HCT116 (cell line): ENCODE data around the gene FOXC2. TPM values are rescaled to one million over a fixed set of nuclear protein-coding genes. Genes with fewer than 3 reads are reported as not detected.

Experiments used
- ATAC-seq: fragments of 200-7000 bp; cut with Tn5 transposase; 2 replicates; pipeline ENCODE4 v1.9.1; 2020; ENCODE audit warnings: mild to moderate bottlenecking, moderate library complexity
- BruUV-seq: library from RNA; stranded (reverse); fragments of 400-500 nt; replicated peaks from 2 replicates; lab custom pipeline; 2021; lab: Mats Ljungman, UMichigan
- CTCF ChIA-PET: fragments of 300-600 bp; sonication (Branson Sonifier 250); formaldehyde crosslinking; loops from one replicate; lab custom pipeline; 2021; ENCODE audit warnings: antibody characterized with exemption; lab: Charles Lee
- POLR2A ChIA-PET: fragments of 300-600, 350-600 bp; sonication (Branson Sonifier 250); formaldehyde crosslinking; loops from one replicate; lab custom pipeline; 2021; ENCODE audit warnings: antibody characterized with exemption; lab: Charles Lee
- RAD21 ChIA-PET, 2 experiments: fragments of 300-600 bp; sonication (Branson Sonifier 250); formaldehyde crosslinking; loops; one replicate each; lab custom pipeline; 2023; ENCODE audit warnings: low total read pairs in 2 of 2; ENCODE audit not compliant: uncharacterized antibody in 2 of 2, unreplicated experiment in 2 of 2, low non-redundant PET in 1 of 2; lab: Charles Lee
- DNase-seq: peaks from one replicate; pipeline ENCODE4 v3.0.0-alpha.2; 2010; ENCODE audit warnings: low read depth, low spot score
- H2AFZ ChIP-seq: fragments of 200-600 bp; shearing (Covaris generic), sonication (generic); 2 replicates; pipeline ENCODE4 v1.6.1; 2017; ENCODE audit warnings: low read depth, mixed run types, mixed read lengths, antibody characterized with exemption, low read length; ENCODE audit not compliant: poor library complexity, severe bottlenecking
- H3K27ac ChIP-seq: 2 replicates; pipeline ENCODE4 v1.5.1; 2012; ENCODE audit warnings: low read depth, low read length
- H3K27me3 ChIP-seq: fragments of 200-600 bp; sonication (generic); 2 replicates; pipeline ENCODE4 v1.6.1; 2016; ENCODE audit warnings: mixed run types, low read length, mixed read lengths; ENCODE audit not compliant: insufficient read depth
- H3K36me3 ChIP-seq, 2 experiments: fragments of 200-500 bp in 1 of 2; fragments of 200-600 bp in 1 of 2; sonication (Bioruptor generic) in 1 of 2; sonication (generic) in 1 of 2; 2 replicates each; pipeline versions ENCODE4 v1.5.1 to v1.6.1; 2014 to 2016; ENCODE audit warnings: low read length in 2 of 2, inconsistent platforms in 1 of 2, mixed read lengths in 1 of 2, mixed run types in 1 of 2; ENCODE audit not compliant: insufficient read depth in 2 of 2, control insufficient read depth in 1 of 2
- H3K4me1 ChIP-seq, 2 experiments: fragments of 200-600 bp in 1 of 2; sonication (generic) in 1 of 2; 2 replicates each; pipeline versions ENCODE4 v1.5.1 to v1.6.1; 2012 to 2017; ENCODE audit warnings: low read length in 2 of 2, inconsistent platforms in 1 of 2, mild to moderate bottlenecking in 1 of 2, mixed read lengths in 1 of 2, mixed run types in 1 of 2, moderate library complexity in 1 of 2; ENCODE audit not compliant: insufficient read depth in 2 of 2, control insufficient read depth in 1 of 2
- H3K4me2 ChIP-seq: fragments of 200-600 bp; sonication (generic); 2 replicates; pipeline ENCODE4 v1.6.1; 2017; ENCODE audit warnings: mixed run types, low read length, mixed read lengths
- H3K4me3 ChIP-seq, 2 experiments: fragments of 200-600 bp in 1 of 2; sonication (generic) in 1 of 2; replicated peaks in 1 of 2; 2 replicates each; pipeline ENCODE4 v1.5.1; 2011 to 2016; ENCODE audit warnings: low read length in 2 of 2, control low read depth in 1 of 2, low read depth in 1 of 2, mild to moderate bottlenecking in 1 of 2, mixed read lengths in 1 of 2, mixed run types in 1 of 2
- H3K79me2 ChIP-seq: fragments of 200-600 bp; sonication (generic); 2 replicates; pipeline ENCODE4 v1.6.1; 2017; ENCODE audit warnings: mild to moderate bottlenecking, mixed run types, low read length, moderate library complexity, mixed read lengths; ENCODE audit not compliant: insufficient read depth
- H3K9ac ChIP-seq: fragments of 200-600 bp; sonication (generic); 2 replicates; pipeline ENCODE4 v1.6.1; 2016; ENCODE audit warnings: low read length, mixed read lengths
- H3K9me2 ChIP-seq: fragments of 200-600 bp; sonication (generic), shearing (Covaris generic); 2 replicates; pipeline ENCODE4 v1.6.1; 2017; ENCODE audit warnings: mixed run types, mild to moderate bottlenecking, moderate library complexity; ENCODE audit not compliant: insufficient read depth
- H3K9me3 ChIP-seq, 2 experiments: fragments of 200-500 bp in 1 of 2; fragments of 200-600 bp in 1 of 2; sonication (Bioruptor generic) in 1 of 2; sonication (generic) in 1 of 2; 2 replicates each; pipeline ENCODE4 v1.6.1; 2014 to 2017; ENCODE audit warnings: low read length in 2 of 2, mixed read lengths in 2 of 2, inconsistent platforms in 1 of 2, low read depth in 1 of 2, mild to moderate bottlenecking in 1 of 2, mixed run types in 1 of 2, moderate library complexity in 1 of 2; ENCODE audit not compliant: control insufficient read depth in 1 of 2, insufficient read depth in 1 of 2
- H4K20me1 ChIP-seq: fragments of 200-600 bp; sonication (generic), shearing (Covaris generic); 2 replicates; pipeline ENCODE4 v1.6.1; 2017; ENCODE audit warnings: mixed run types, mild to moderate bottlenecking, moderate library complexity; ENCODE audit not compliant: insufficient read depth
- CBX3 ChIP-seq: IDR thresholded peaks from 2 replicates; pipeline ENCODE4 v1.6.1; 2012; ENCODE audit warnings: low read depth
- CEBPB ChIP-seq: IDR thresholded peaks from 2 replicates; pipeline ENCODE4 v1.6.1; 2012; ENCODE audit warnings: low read depth
- EGR1 ChIP-seq: IDR thresholded peaks from 2 replicates; pipeline ENCODE4 v1.6.1; 2012; ENCODE audit warnings: low read depth
- ELF1 ChIP-seq: IDR thresholded peaks from 2 replicates; pipeline ENCODE4 v1.6.1; 2012; ENCODE audit warnings: low read depth, borderline replicate concordance
- EZH2 ChIP-seq: fragments of 200-600 bp; sonication (generic); IDR thresholded peaks from 2 replicates; pipeline ENCODE4 v1.6.1; 2017; ENCODE audit warnings: antibody characterized with exemption, mixed run types
- FOSL1 ChIP-seq: IDR thresholded peaks from 2 replicates; pipeline ENCODE4 v1.6.1; 2012; ENCODE audit warnings: low read depth
- POLR2A ChIP-seq: IDR thresholded peaks from 2 replicates; pipeline ENCODE4 v1.7.0; 2011; ENCODE audit warnings: borderline replicate concordance; ENCODE audit not compliant: insufficient read depth, insufficient read length; ENCODE audit errors: extremely low read depth
- POLR2AphosphoS5 ChIP-seq: IDR thresholded peaks from 2 replicates; pipeline ENCODE4 v1.6.1; 2011; ENCODE audit warnings: mild to moderate bottlenecking, low read depth, low read length, moderate library complexity
- SIN3A ChIP-seq: IDR thresholded peaks from 2 replicates; pipeline ENCODE4 v1.6.1; 2012; ENCODE audit warnings: low read depth
- SP1 ChIP-seq: IDR thresholded peaks from 2 replicates; pipeline ENCODE4 v1.6.1; 2012; ENCODE audit warnings: low read depth
- TCF7L2 ChIP-seq: IDR thresholded peaks from 2 replicates; pipeline ENCODE4 v1.7.0; 2011; ENCODE audit warnings: borderline replicate concordance, inconsistent platforms; ENCODE audit not compliant: insufficient read depth, insufficient read length; ENCODE audit errors: extremely low read depth
- YY1 ChIP-seq: IDR thresholded peaks from 2 replicates; pipeline ENCODE4 v1.6.1; 2011; ENCODE audit warnings: low read length, low read depth, moderate library complexity, mild to moderate bottlenecking; ENCODE audit not compliant: insufficient replicate concordance; ENCODE audit errors: extremely low read depth
- ZFX ChIP-seq: fragments of 450-650 bp; IDR thresholded peaks from 2 replicates; pipeline ENCODE4 v1.6.1; 2017
- intact Hi-C: fragments of 100-400 bp; cut with micrococcal nuclease; formaldehyde crosslinking; loops from 2 replicates; pipeline ENCODE4 v1.10.0; 2022
- total RNA-seq: library from RNA; stranded (reverse); gene quantifications from one replicate; pipeline ENCODE4 v1.2.1, GENCODE V29; 2021; ENCODE audit not compliant: unreplicated experiment
- TF ChIP-seq, protein P1 (sequence below): IDR thresholded peaks from 2 replicates; pipeline ENCODE4 v1.6.1; 2011; ENCODE audit warnings: mild to moderate bottlenecking, low read length, moderate library complexity; ENCODE audit not compliant: insufficient replicate concordance; ENCODE audit errors: extremely low read depth
- TF ChIP-seq, protein P2 (sequence below): IDR thresholded peaks from 2 replicates; pipeline ENCODE4 v1.6.1; 2012
- TF ChIP-seq, protein P3 (sequence below): IDR thresholded peaks from 2 replicates; pipeline ENCODE4 v1.6.1; 2012

Gene FOXC2
- total RNA-seq, 1 experiment from 2014 or later: 0.22 TPM

DNA sequence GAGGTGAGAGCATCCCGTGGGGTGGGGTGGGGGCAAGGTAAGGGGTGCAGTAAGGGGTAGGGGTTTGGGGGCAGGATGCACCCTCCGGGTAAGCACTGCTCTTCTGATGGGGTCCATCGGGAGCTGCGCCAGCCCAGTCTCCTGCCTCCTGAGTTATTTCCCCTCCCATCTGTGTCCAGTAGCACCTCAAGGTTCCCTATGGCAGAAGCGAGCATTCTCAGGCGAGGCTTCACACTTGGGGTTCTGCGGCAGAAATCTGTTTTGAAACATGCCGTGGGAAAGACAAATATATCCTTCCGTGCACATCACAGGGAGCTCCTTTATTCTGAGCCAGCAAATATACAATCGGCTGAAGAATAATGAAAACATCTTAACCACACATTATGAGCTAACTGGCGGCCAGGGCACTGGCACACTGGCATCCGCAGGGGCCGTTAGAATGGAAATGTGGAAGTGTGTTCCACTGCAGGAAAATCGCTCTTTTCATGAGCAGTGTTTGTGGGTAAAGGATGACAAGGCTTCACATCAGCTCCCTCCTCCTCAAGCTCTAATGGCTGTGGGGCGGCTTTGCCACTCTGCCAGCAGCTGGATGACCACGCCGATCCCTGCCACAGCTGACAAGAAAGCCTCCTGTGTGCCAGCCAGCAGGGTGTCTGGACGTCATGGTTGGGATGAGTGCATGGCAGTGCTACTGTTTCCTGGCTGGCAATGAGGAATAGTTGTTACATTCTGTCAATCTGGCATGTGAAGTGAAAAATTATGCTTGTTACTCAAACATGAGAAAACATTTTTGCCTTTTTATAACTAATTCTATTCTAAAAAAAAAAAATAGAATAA, 31.6 kb upstream of the FOXC2 start:
- POLR2A ChIA-PET: no interaction called here
- Histone ChIP-seq H3K79me2 (no peaks in the 10 kb centered on the region), H3K4me1 (no peaks in the 10 kb centered on the region), H3K27me3 (no peaks in the 10 kb centered on the region), H4K20me1 (no peaks in the 10 kb centered on the region), H2AFZ (no peak overlapping the region), H3K27ac (no peak overlapping the region), H3K36me3 (peaks cover 12 to 14% of the 10 kb centered on the region in 2 experiments), H3K9me3 (no peaks in the 10 kb centered on the region), H3K4me3 (no peak overlapping the region), H3K4me2 (no peak overlapping the region), H3K9me2 (no peaks in the 10 kb centered on the region), H3K9ac (no peak overlapping the region)
- RAD21 ChIA-PET: no interaction called here
- DNase-seq: no peak
- intact Hi-C loops: no loop called here
- ATAC-seq: no peak
- BruUV-seq: no TSS peak
- CTCF ChIA-PET: no interaction called here
- TF ChIP-seq, protein P1, sequence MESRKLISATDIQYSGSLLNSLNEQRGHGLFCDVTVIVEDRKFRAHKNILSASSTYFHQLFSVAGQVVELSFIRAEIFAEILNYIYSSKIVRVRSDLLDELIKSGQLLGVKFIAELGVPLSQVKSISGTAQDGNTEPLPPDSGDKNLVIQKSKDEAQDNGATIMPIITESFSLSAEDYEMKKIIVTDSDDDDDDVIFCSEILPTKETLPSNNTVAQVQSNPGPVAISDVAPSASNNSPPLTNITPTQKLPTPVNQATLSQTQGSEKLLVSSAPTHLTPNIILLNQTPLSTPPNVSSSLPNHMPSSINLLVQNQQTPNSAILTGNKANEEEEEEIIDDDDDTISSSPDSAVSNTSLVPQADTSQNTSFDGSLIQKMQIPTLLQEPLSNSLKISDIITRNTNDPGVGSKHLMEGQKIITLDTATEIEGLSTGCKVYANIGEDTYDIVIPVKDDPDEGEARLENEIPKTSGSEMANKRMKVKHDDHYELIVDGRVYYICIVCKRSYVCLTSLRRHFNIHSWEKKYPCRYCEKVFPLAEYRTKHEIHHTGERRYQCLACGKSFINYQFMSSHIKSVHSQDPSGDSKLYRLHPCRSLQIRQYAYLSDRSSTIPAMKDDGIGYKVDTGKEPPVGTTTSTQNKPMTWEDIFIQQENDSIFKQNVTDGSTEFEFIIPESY: no peak
- TF ChIP-seq, protein P2, sequence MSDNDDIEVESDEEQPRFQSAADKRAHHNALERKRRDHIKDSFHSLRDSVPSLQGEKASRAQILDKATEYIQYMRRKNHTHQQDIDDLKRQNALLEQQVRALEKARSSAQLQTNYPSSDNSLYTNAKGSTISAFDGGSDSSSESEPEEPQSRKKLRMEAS: no peak
- TF ChIP-seq EGR1 (no peak), CBX3 (no peak), FOSL1 (no peak)

DNA sequence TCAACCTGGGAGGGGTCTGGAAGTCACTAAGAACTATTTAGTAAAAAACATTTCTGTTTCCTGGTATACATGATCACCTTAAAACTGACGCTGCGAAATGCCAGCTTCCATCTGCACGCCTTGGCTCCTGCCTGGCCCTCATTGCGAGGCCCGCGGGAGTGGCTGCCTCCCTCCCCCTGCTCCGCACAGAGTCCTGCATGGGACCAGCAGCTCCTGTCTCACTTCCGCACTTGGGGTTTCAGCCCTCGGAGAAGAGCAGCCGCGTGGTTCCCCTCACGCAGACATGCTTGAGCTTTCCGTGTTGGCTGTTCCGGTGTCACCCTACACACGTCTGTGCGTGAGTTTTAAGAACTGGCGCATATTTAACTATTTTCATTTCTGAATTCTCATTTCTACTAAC, 30.0 kb upstream of the FOXC2 start:
- ChIA-PET CTCF (no interaction called here), RAD21 (no interaction called here), POLR2A (no interaction called here)
- no peak for DNase-seq
- Histone ChIP-seq H3K79me2 (no peaks in the 10 kb centered on the region), H3K9me3 (no peaks in the 10 kb centered on the region), H2AFZ (no peak overlapping the region), H3K9me2 (no peaks in the 10 kb centered on the region), H3K9ac (no peak overlapping the region), H3K4me1 (no peaks in the 10 kb centered on the region), H4K20me1 (no peaks in the 10 kb centered on the region), H3K4me2 (no peak overlapping the region), H3K27me3 (no peaks in the 10 kb centered on the region), H3K4me3 (no peak overlapping the region), H3K36me3 (peaks cover 22 to 30% of the 10 kb centered on the region in 2 experiments), H3K27ac (no peak overlapping the region)
- no TSS peak for BruUV-seq
- intact Hi-C loops: no loop called here
- no peak for ATAC-seq
- no peak for TF ChIP-seq EGR1
- no peak for TF ChIP-seq SP1
- TF ChIP-seq POLR2A: no peak
- TF ChIP-seq SIN3A: no peak
- TF ChIP-seq EZH2: no peak
- TF ChIP-seq FOSL1: no peak
- TF ChIP-seq, protein P3, sequence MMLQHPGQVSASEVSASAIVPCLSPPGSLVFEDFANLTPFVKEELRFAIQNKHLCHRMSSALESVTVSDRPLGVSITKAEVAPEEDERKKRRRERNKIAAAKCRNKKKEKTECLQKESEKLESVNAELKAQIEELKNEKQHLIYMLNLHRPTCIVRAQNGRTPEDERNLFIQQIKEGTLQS: no peak
- TF ChIP-seq TCF7L2: no peak
- TF ChIP-seq CBX3: no peak
- no peak for TF ChIP-seq ZFX
- TF ChIP-seq POLR2AphosphoS5: no peak
- no peak for TF ChIP-seq YY1
- no peak for TF ChIP-seq ELF1
- TF ChIP-seq CEBPB: no peak
- TF ChIP-seq, protein P1: no peak
